Measurements from ENCODE around the gene NTSR1. TPM values are rescaled to one million over a fixed set of nuclear protein-coding genes. Genes with fewer than 3 reads are reported as not detected.

NTSR1 gene
- total and polyA plus RNA-seq, 11 donors, result 0.01 to 0.32 (median 0.07) TPM; not detected in 7

GRCh38 chr20:62728028-62728780, 19.6 kb downstream of the NTSR1 start:
- intact Hi-C loops (cut with DNase I), result no loop called here
- DNase-seq (peak in 3 of 5 donors; percentile 18 to 57 (median 26)), ATAC-seq (peak in 3 of 4 donors; percentile 14 to 55 (median 42))
- H3K36me3 ChIP-seq, result no peaks in the 10 kb centered on the region
- H3K9me3 ChIP-seq, result peaks cover 0 to 2% (median 0%) of the 10 kb centered on the region in 12 donors
- H3K27me3 ChIP-seq, result peaks cover 8 to 45% (median 16%) of the 10 kb centered on the region in 9 donors
- 52 to 69% (median 60%) methylated on average over 20 to 26 of the region's 26 CpGs for WGBS, 4 donors
- H3K27ac ChIP-seq, result peak overlapping the region in 1 of 12 donors; percentile 10
- H3K4me1 ChIP-seq, result peaks cover 0 to 16% (median 0%) of the 10 kb centered on the region in 12 donors
- no peak for TF ChIP-seq CTCF (IDR thresholded peaks at IDR 0.05)
- no peak for TF ChIP-seq POLR2A (IDR thresholded peaks at IDR 0.05)
- H3K4me3 ChIP-seq, result peak overlapping the region in 1 of 12 donors; percentile 17

GRCh38 chr20:62728781-62729300, 20.2 kb downstream of the NTSR1 start:
- ATAC-seq (no peak), DNase-seq (peak in 1 of 5 donors; percentile 37)
- H3K36me3 ChIP-seq, result no peaks in the 10 kb centered on the region
- WGBS, 4 donors, result 65 to 77% (median 74%) methylated on average over 7 to 9 of the region's 9 CpGs
- peaks cover 0 to 16% (median 0%) of the 10 kb centered on the region in 12 donors for H3K4me1 ChIP-seq
- peaks cover 0 to 2% (median 0%) of the 10 kb centered on the region in 12 donors for H3K9me3 ChIP-seq
- intact Hi-C loops (cut with DNase I), result no loop called here
- peaks cover 8 to 45% (median 20%) of the 10 kb centered on the region in 9 donors for H3K27me3 ChIP-seq
- H3K27ac ChIP-seq, result peak overlapping the region in 1 of 12 donors; percentile 10
- peak overlapping the region in 1 of 12 donors; percentile 17 for H3K4me3 ChIP-seq
- no peak for TF ChIP-seq POLR2A (IDR thresholded peaks at IDR 0.05)
- no peak for TF ChIP-seq CTCF (IDR thresholded peaks at IDR 0.05)

- no peak for DNase-seq
- Histone ChIP-seq H3K36me3 (no peaks in the 10 kb centered on the region), H3K4me1 (peaks cover 0 to 16% (median 0%) of the 10 kb centered on the region in 12 donors), H3K27ac (no peak overlapping the region), H3K4me3 (no peak overlapping the region), H3K9me3 (peaks cover 0 to 2% (median 0%) of the 10 kb centered on the region in 12 donors), H3K27me3 (peaks cover 0 to 42% (median 16%) of the 10 kb centered on the region in 9 donors)
- no peak for TF ChIP-seq POLR2A (IDR thresholded peaks at IDR 0.05)
- no peak for TF ChIP-seq CTCF (IDR thresholded peaks at IDR 0.05)
- ATAC-seq, result no peak
- intact Hi-C loops (cut with DNase I), result no loop called here
- 90 to 93% (median 92%) methylated on average over 13 of the region's 13 CpGs for WGBS, 4 donors
These were observed 21.8 kb downstream of the NTSR1 start for GRCh38 chr20:62730481-62730880.

GRCh38 chr20:62732031-62732760, 23.6 kb downstream of the NTSR1 start:
- 85 to 87% (median 86%) methylated on average over 13 of the region's 13 CpGs for WGBS, 4 donors
- ATAC-seq (no peak), DNase-seq (no peak)
- peaks cover 0 to 2% (median 0%) of the 10 kb centered on the region in 12 donors for H3K9me3 ChIP-seq
- TF ChIP-seq CTCF (IDR thresholded peaks at IDR 0.05) (no peak), POLR2A (IDR thresholded peaks at IDR 0.05) (no peak)
- no peaks in the 10 kb centered on the region for H3K36me3 ChIP-seq
- peaks cover 0 to 35% (median 6%) of the 10 kb centered on the region in 9 donors for H3K27me3 ChIP-seq
- no peak overlapping the region for H3K27ac ChIP-seq
- peaks cover 0 to 16% (median 0%) of the 10 kb centered on the region in 12 donors for H3K4me1 ChIP-seq
- intact Hi-C loops (cut with DNase I), result no loop called here
- H3K4me3 ChIP-seq, result no peak overlapping the region

Measured in heart left ventricle (tissue), 16 donors.